ENCODE measurements around the gene SEMA3F. TPM values are rescaled to one million over a fixed set of nuclear protein-coding genes. Genes with fewer than 3 reads are reported as not detected.

SEMA3F gene
- total and polyA plus RNA-seq, 2 donors (not counting 3 experiments of a cell fraction or from before 2014, with no cell fraction given): 65.8 to 99.1 TPM

DNA sequence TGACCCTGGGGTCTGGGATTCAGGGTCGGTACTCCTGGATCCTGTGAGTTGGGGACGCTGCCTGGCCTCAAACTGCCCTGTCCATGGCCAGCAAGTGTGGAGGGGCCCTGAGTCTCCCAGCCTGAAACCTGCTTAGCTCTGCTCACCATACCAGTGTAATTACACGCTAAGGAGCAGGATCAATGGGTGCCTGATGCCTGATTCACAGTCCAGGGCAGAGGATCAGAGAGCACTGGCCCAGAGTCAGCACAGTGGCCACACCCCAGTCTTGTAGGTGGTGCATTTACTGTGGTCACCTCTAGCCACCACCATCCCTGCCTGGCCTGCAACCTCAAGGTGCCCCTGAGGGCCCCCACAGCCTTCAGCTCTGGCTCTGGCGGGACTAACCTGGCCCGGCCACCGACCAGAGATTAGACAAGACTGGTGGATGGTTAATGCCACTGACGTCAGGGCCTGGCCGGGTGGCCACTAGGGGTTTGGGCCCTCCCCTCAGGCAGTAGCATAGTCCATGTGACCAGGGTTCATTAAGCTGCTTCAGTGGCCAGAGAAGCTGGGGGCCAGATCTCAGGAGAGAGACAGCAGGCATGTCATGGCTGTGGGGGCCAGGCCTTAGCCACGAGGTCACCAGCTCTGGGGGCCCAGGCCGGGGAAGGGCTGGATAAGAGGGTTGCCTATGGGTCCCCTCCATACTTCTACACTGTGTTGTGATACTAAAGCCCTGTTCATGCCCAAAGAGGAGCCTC lies 46.6 kb downstream of the SEMA3F start:
- POLR2A ChIA-PET: interaction anchor here (0.6 kb wide), 1 partner anchor 90 kb away, joined by 4 read pairs; no protein-coding TSS in a partner anchor
- no peak for FAIRE-seq
- CTCF ChIA-PET: interaction anchor here (0.6 to 4.8 kb wide), 8 partner anchors 7 to 79 kb away, joined by 3 to 43 read pairs (median 6); no protein-coding TSS in a partner anchor

DNA sequence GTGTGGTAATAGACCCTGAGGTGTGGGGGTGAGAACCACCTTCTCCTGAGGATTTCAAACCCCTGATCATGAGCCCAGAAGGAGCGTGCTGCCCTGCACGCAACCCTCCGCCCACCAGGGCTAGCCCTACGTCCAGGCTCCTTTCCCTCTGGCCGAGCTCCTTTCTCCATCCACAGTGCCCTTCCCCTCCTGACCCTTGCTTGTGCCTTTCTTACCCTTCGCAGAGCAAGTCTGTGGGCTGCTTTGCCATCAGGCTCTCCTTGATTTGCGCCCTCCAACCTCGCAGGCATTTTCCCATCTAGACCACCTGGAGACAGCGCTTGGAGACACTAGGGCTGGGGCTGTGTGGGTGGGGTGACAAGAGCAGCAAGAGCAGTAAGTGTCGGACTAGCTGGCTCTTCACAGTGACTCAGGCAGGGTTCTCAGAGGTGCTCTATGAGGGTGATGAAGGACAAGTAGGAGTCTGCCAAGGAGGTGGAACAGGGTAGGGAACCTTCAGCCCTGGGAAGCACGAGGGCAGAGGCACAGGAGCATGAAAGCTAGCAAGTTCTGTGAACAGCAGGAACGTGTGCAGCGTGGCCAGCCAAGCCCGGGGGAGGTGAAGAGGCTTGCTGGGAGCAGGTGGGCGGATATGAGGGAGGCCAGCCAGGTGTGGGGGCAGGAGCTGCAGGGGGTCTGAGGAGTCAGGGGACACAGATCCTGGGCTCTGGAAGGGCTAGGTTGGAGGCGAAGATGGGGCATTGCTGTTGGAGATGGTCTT lies 47.4 kb downstream of the SEMA3F start:
- dilution Hi-C loops (cut with MboI; ENCODE audit: extremely low pct_ligation_motif_present, low sequenced_read_pairs): no loop called here
- TF ChIP-seq GATA2 (IDR thresholded peaks at IDR 0.05; ENCODE audit: insufficient read depth, insufficient read length, low read depth, low read length): no peak
- TF ChIP-seq, protein P1, sequence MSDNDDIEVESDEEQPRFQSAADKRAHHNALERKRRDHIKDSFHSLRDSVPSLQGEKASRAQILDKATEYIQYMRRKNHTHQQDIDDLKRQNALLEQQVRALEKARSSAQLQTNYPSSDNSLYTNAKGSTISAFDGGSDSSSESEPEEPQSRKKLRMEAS (IDR thresholded peaks at IDR 0.05; ENCODE audit: insufficient read depth, insufficient read length): no peak
- TF ChIP-seq JUN (IDR thresholded peaks at IDR 0.05; ENCODE audit: borderline replicate concordance, insufficient read depth, insufficient read length, low read depth): no peak
- TF ChIP-seq FOS (IDR thresholded peaks at IDR 0.05; ENCODE audit: borderline replicate concordance, insufficient read depth, low read length): no peak
- no peak for TF ChIP-seq POLR2AphosphoS5 (IDR thresholded peaks at IDR 0.05; ENCODE audit: insufficient read depth, low read depth, low read length)
- TF ChIP-seq EZH2 (IDR thresholded peaks at IDR 0.05; ENCODE audit: borderline replicate concordance, low read depth, low read length, severe bottlenecking): no peak
- TF ChIP-seq POLR2A (IDR thresholded peaks at IDR 0.05; ENCODE audit: low read depth, low read length): no peak
- TF ChIP-seq MYC (IDR thresholded peaks at IDR 0.05; ENCODE audit: low read depth, low read length): no peak
- Histone ChIP-seq H2AFZ (ENCODE audit: low read depth, low read length) (no peak overlapping the region), H3K27ac (ENCODE audit: insufficient read depth, low read depth, low read length) (no peak overlapping the region), H3K9ac (replicated peaks; ENCODE audit: extremely low read depth, insufficient read depth, low read length) (no peak overlapping the region), H3K9me3 (replicated peaks; ENCODE audit: control insufficient read depth, insufficient read depth, low read length) (no peaks in the 10 kb centered on the region), H3K79me2 (ENCODE audit: control insufficient read depth, insufficient read depth, low read length) (no peaks in the 10 kb centered on the region), H3K36me3 (ENCODE audit: control insufficient read depth in 2 of 2, extremely low read depth in 1 of 2, insufficient read depth in 2 of 2, low read length in 2 of 2) (no peaks in the 10 kb centered on the region), H3K4me1 (ENCODE audit: control insufficient read depth, extremely low read depth, insufficient read depth, low read length) (peaks cover 3% of the 10 kb centered on the region), H3K9me1 (replicated peaks; ENCODE audit: control insufficient read depth, extremely low read depth, insufficient read depth, low read length) (no peaks in the 10 kb centered on the region), H3K4me3 (replicated peaks in 1 of 3; ENCODE audit: insufficient read depth in 1 of 3, low read depth in 1 of 3, low read length in 3 of 3) (no peak overlapping the region), H3K27me3 (ENCODE audit: control insufficient read depth in 2 of 2, insufficient read depth in 2 of 2, low read length in 2 of 2) (peaks cover 18% of the 10 kb centered on the region in 2 experiments), H3K4me2 (ENCODE audit: insufficient read depth, low read length) (no peak overlapping the region), H4K20me1 (replicated peaks; ENCODE audit: control insufficient read depth, extremely low read depth, insufficient read depth, low read length) (no peaks in the 10 kb centered on the region)
- FAIRE-seq: no peak
- intact Hi-C loops (cut with micrococcal nuclease): no loop called here
- CTCF ChIA-PET: interaction anchor here (0.6 to 4.8 kb wide), 9 partner anchors 8 to 80 kb away, joined by 3 to 43 read pairs (median 6); no protein-coding TSS in a partner anchor
- POLR2A ChIA-PET: interaction anchor here (0.6 kb wide), 1 partner anchor 91 kb away, joined by 4 read pairs; no protein-coding TSS in a partner anchor
- DNase-seq (ENCODE audit: low read depth, low spot score): no peak
- no TSS peak for BruUV-seq (replicated peaks)

More for the DNA sequence above, 46.6 kb downstream of the SEMA3F start:
- no peaks in the 10 kb centered on the region for H4K20me1 ChIP-seq (replicated peaks; ENCODE audit: control insufficient read depth, extremely low read depth, insufficient read depth, low read length)
- H3K27me3 ChIP-seq (ENCODE audit: control insufficient read depth in 2 of 2, insufficient read depth in 2 of 2, low read length in 2 of 2): peaks cover 17 to 18% of the 10 kb centered on the region in 2 experiments
- no peaks in the 10 kb centered on the region for H3K36me3 ChIP-seq (ENCODE audit: control insufficient read depth in 2 of 2, extremely low read depth in 1 of 2, insufficient read depth in 2 of 2, low read length in 2 of 2)
- intact Hi-C loops (cut with micrococcal nuclease): no loop called here
- no peak overlapping the region for H3K27ac ChIP-seq (ENCODE audit: insufficient read depth, low read depth, low read length)
- no TSS peak for BruUV-seq (replicated peaks)
- H3K4me1 ChIP-seq (ENCODE audit: control insufficient read depth, extremely low read depth, insufficient read depth, low read length): peaks cover 3% of the 10 kb centered on the region
- no peak for DNase-seq (ENCODE audit: low read depth, low spot score)
- H2AFZ ChIP-seq (ENCODE audit: low read depth, low read length): no peak overlapping the region
- H3K4me2 ChIP-seq (ENCODE audit: insufficient read depth, low read length): no peak overlapping the region
- no peaks in the 10 kb centered on the region for H3K9me3 ChIP-seq (replicated peaks; ENCODE audit: control insufficient read depth, insufficient read depth, low read length)
- no peaks in the 10 kb centered on the region for H3K79me2 ChIP-seq (ENCODE audit: control insufficient read depth, insufficient read depth, low read length)
- no peak for TF ChIP-seq POLR2AphosphoS5 (IDR thresholded peaks at IDR 0.05; ENCODE audit: insufficient read depth, low read depth, low read length)
- TF ChIP-seq EZH2 (IDR thresholded peaks at IDR 0.05; ENCODE audit: borderline replicate concordance, low read depth, low read length, severe bottlenecking): no peak
- TF ChIP-seq MYC (IDR thresholded peaks at IDR 0.05; ENCODE audit: low read depth, low read length): no peak
- TF ChIP-seq FOS (IDR thresholded peaks at IDR 0.05; ENCODE audit: borderline replicate concordance, insufficient read depth, low read length): no peak
- no peak for TF ChIP-seq GATA2 (IDR thresholded peaks at IDR 0.05; ENCODE audit: insufficient read depth, insufficient read length, low read depth, low read length)
- no peak overlapping the region for H3K4me3 ChIP-seq (replicated peaks in 1 of 3; ENCODE audit: insufficient read depth in 1 of 3, low read depth in 1 of 3, low read length in 3 of 3)
- dilution Hi-C loops (cut with MboI; ENCODE audit: extremely low pct_ligation_motif_present, low sequenced_read_pairs): no loop called here
- H3K9me1 ChIP-seq (replicated peaks; ENCODE audit: control insufficient read depth, extremely low read depth, insufficient read depth, low read length): no peaks in the 10 kb centered on the region
- H3K9ac ChIP-seq (replicated peaks; ENCODE audit: extremely low read depth, insufficient read depth, low read length): no peak overlapping the region

Data from endothelial cell of umbilical vein (primary cell).